T-cell (primary cell): ENCODE measurements around the gene COTL1. TPM values are rescaled to one million over a fixed set of nuclear protein-coding genes. Genes with fewer than 3 reads are reported as not detected.

Source experiments
- ATAC-seq, 4 experiments: fragments of 200-7000 bp in 3 of 4; fragments of 150-1000 bp in 1 of 4; cut with Tn5 transposase; replicated peaks in 1 of 4; 1 replicate in 3 of 4; 2 replicates in 1 of 4; pipeline ENCODE4 v1.10.0; 2021; ENCODE audit warnings: moderate library complexity in 3 of 4, mild to moderate bottlenecking in 2 of 4, moderate number of reproducible peaks in 1 of 4
- CTCF ChIA-PET, 2 donors: fragments of 300-600 bp; sonication (Branson Sonifier 250); formaldehyde crosslinking; loops; one replicate each; lab custom pipeline; 2022; ENCODE audit warnings: antibody characterized with exemption in 2 of 2; lab: Charles Lee
- POLR2A ChIA-PET, 2 donors: fragments of 300-600 bp; sonication (Branson Sonifier 250); formaldehyde crosslinking; loops; one replicate each; lab custom pipeline; 2022; ENCODE audit warnings: antibody characterized with exemption in 2 of 2; lab: Charles Lee
- DNase-seq, 35 experiments: peaks; one replicate each; pipeline versions ENCODE4 v3.0.0 to v3.0.0-alpha.2; 2013 to 2023
- H3K27ac ChIP-seq: one replicate; pipeline ENCODE4 v1.5.1; 2013; ENCODE audit warnings: low read length
- H3K27me3 ChIP-seq, 2 experiments: replicated peaks in 1 of 2; 1 replicate in 1 of 2; 2 replicates in 1 of 2; pipeline versions ENCODE4 v1.6.1 to v1.7.0; 2013; ENCODE audit warnings: low read length in 1 of 2, mixed read lengths in 1 of 2; ENCODE audit not compliant: control insufficient read depth in 2 of 2, insufficient read depth in 2 of 2; ENCODE audit errors: extremely low read depth in 1 of 2
- H3K36me3 ChIP-seq, 2 donors: 1 replicate in 1 of 2; 2 replicates in 1 of 2; pipeline versions ENCODE4 v1.6.1 to v1.7.0; 2013; ENCODE audit warnings: low read length in 1 of 2; ENCODE audit not compliant: control insufficient read depth in 2 of 2, insufficient read depth in 1 of 2; ENCODE audit errors: extremely low read depth in 1 of 2
- H3K4me1 ChIP-seq, 2 experiments: 1 replicate in 1 of 2; 2 replicates in 1 of 2; pipeline versions ENCODE4 v1.6.1 to v1.7.0; 2013; ENCODE audit warnings: low read length in 2 of 2, mixed read lengths in 1 of 2; ENCODE audit not compliant: insufficient read depth in 2 of 2, control insufficient read depth in 1 of 2; ENCODE audit errors: extremely low read depth in 1 of 2
- H3K4me3 ChIP-seq, 2 donors: 1 replicate in 1 of 2; 2 replicates in 1 of 2; pipeline versions ENCODE4 v1.5.1 to v1.7.0; 2013; ENCODE audit warnings: mild to moderate bottlenecking in 2 of 2, low read length in 1 of 2, moderate library complexity in 1 of 2; ENCODE audit not compliant: control insufficient read depth in 1 of 2; ENCODE audit errors: extremely low read depth in 1 of 2
- H3K9me3 ChIP-seq: 2 replicates; pipeline ENCODE4 v1.7.0; 2013
- H3K27ac Mint-ChIP-seq, 2 donors: one replicate each; pipeline ENCODE4 v1.8.0; 2020 to 2021; ENCODE audit warnings: mild to moderate bottlenecking in 2 of 2, mixed read lengths in 2 of 2
- H3K27me3 Mint-ChIP-seq, 2 donors: one replicate each; pipeline ENCODE4 v1.8.0; 2021 to 2022; ENCODE audit warnings: mixed read lengths in 2 of 2
- H3K36me3 Mint-ChIP-seq: one replicate; pipeline ENCODE4 v1.8.0; 2021; ENCODE audit warnings: mixed read lengths
- H3K4me1 Mint-ChIP-seq, 3 donors: one replicate each; pipeline ENCODE4 v1.8.0; 2020 to 2022; ENCODE audit warnings: mixed read lengths in 3 of 3, mild to moderate bottlenecking in 1 of 3
- H3K4me3 Mint-ChIP-seq, 3 donors: one replicate each; pipeline ENCODE4 v1.8.0; 2020 to 2022; ENCODE audit warnings: mild to moderate bottlenecking in 3 of 3, mixed read lengths in 3 of 3, moderate library complexity in 3 of 3
- H3K9me3 Mint-ChIP-seq, 3 donors: one replicate each; pipeline ENCODE4 v1.8.0; 2020 to 2022; ENCODE audit warnings: mixed read lengths in 3 of 3
- WGBS: methylation state at CpG from one replicate; pipeline ENCODE4 v1.1.5; 2013; ENCODE audit warnings: missing lambda C conversion rate; ENCODE audit not compliant: insufficient coverage; 5-methylcytosine and 5-hydroxymethylcytosine counted together
- total RNA-seq, 35 experiments: library from RNA in 6 of 35; stranded (reverse) in 6 of 35; fragments of 120-200 nt in 1 of 35; gene quantifications; one replicate each; pipeline versions ENCODE4 v1.2.1 to v1.2.4 and lab custom pipeline; 2013 to 2026

Gene COTL1
- total RNA-seq, 5 donors from 2014 or later (not counting 1 experiment from before 2014, with no cell fraction given), result 205 to 265 (median 221) TPM

DNA sequence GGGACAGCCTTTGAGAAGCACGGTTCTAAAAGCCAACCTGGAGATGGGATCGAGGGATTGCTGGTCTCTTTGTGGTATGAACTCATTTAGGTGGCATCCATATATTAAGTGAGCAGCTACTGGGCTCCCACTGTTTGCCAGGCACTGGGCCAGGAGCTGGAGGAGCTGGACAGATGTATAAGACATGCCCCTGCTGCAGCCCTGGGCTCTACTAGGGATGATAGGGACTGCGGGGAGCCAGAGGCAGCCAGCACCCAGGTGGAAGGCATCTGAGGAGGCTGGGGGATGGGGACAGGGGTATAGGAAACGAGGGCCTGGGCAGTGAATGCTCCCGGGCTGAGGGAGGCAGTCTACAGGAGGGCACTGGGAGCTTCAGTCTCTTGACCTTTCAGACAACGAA, 60.4 kb downstream of the COTL1 start:
- ChIA-PET POLR2A (no interaction called here), CTCF (no interaction called here)
- 92% methylated on average over 5 of the region's 6 CpGs for WGBS
- H3K36me3 Mint-ChIP-seq, result no peaks in the 10 kb centered on the region
- no peak overlapping the region for H3K27ac ChIP-seq
- peak overlapping the region in 1 of 2 donors; percentile 14 for H3K27ac Mint-ChIP-seq
- peaks cover 0 to 3% of the 10 kb centered on the region in 2 donors for H3K36me3 ChIP-seq
- ATAC-seq (no peak), DNase-seq (no peak)
- no peaks in the 10 kb centered on the region for H3K9me3 Mint-ChIP-seq
- H3K27me3 Mint-ChIP-seq, result no peaks in the 10 kb centered on the region
- peaks cover 22 to 36% of the 10 kb centered on the region in 2 experiments for H3K4me1 ChIP-seq
- no peaks in the 10 kb centered on the region for H3K9me3 ChIP-seq
- no peak overlapping the region for H3K4me3 Mint-ChIP-seq
- H3K4me1 Mint-ChIP-seq, result peaks cover 34 to 41% (median 34%) of the 10 kb centered on the region in 3 donors
- no peaks in the 10 kb centered on the region for H3K27me3 ChIP-seq
- no peak overlapping the region for H3K4me3 ChIP-seq

- ChIA-PET POLR2A (no interaction called here), CTCF (interaction anchor here in 1 of 2 donors (0.6 kb wide), 1 partner anchor 51 kb away, joined by 7 read pairs; no protein-coding TSS in a partner anchor)
- H3K9me3 ChIP-seq, result no peaks in the 10 kb centered on the region
- peaks cover 26 to 41% of the 10 kb centered on the region in 2 experiments for H3K4me1 ChIP-seq
- Mint-ChIP-seq H3K27ac (no peak overlapping the region), H3K27me3 (no peaks in the 10 kb centered on the region), H3K4me1 (peaks cover 38 to 45% (median 39%) of the 10 kb centered on the region in 3 donors), H3K9me3 (no peaks in the 10 kb centered on the region), H3K36me3 (no peaks in the 10 kb centered on the region), H3K4me3 (no peak overlapping the region)
- H3K27ac ChIP-seq, result no peak overlapping the region
- no peaks in the 10 kb centered on the region for H3K27me3 ChIP-seq
- no CpG with 5 or more reads among the region's 6 CpGs for WGBS
- peaks cover 0 to 2% of the 10 kb centered on the region in 2 donors for H3K36me3 ChIP-seq
- DNase-seq, result no peak
- ATAC-seq, result no peak
- no peak overlapping the region for H3K4me3 ChIP-seq
These were observed 60.8 kb downstream of the COTL1 start for GRCh38 chr16:84557059-84557458.

GRCh38 chr16:84555418-84556196, 62.3 kb downstream of the COTL1 start:
- POLR2A ChIA-PET, result no interaction called here
- Histone ChIP-seq H3K27me3 (no peaks in the 10 kb centered on the region), H3K4me1 (peaks cover 35 to 51% of the 10 kb centered on the region in 2 experiments), H3K36me3 (no peaks in the 10 kb centered on the region), H3K4me3 (no peak overlapping the region), H3K27ac (no peak overlapping the region), H3K9me3 (no peaks in the 10 kb centered on the region)
- Mint-ChIP-seq H3K9me3 (no peaks in the 10 kb centered on the region), H3K27me3 (no peaks in the 10 kb centered on the region), H3K27ac (peak overlapping the region; percentile 31 to 76), H3K4me1 (peaks cover 44 to 52% (median 45%) of the 10 kb centered on the region in 3 donors), H3K36me3 (no peaks in the 10 kb centered on the region), H3K4me3 (no peak overlapping the region)
- peak in 2 of 35 experiments; percentile 10 to 39 for DNase-seq
- 91% methylated on average over 7 of the region's 19 CpGs for WGBS
- CTCF ChIA-PET, result interaction anchor here (0.6 to 1.3 kb wide), 2 partner anchors 12 to 45 kb away, joined by 3 to 6 read pairs; no protein-coding TSS in a partner anchor
- peak in 1 of 4 experiments; percentile 28 for ATAC-seq

- H3K27me3 ChIP-seq, result no peaks in the 10 kb centered on the region
- ChIA-PET CTCF (interaction anchor here (1.2 to 1.3 kb wide), 3 partner anchors 42 to 44 kb away, joined by 3 to 6 read pairs (median 4); no protein-coding TSS in a partner anchor), POLR2A (interaction anchor here in 1 of 2 donors (0.9 kb wide), 1 partner anchor 41 kb away, joined by 12 read pairs; no protein-coding TSS in a partner anchor)
- no peak for DNase-seq
- ATAC-seq, result no peak
- H3K36me3 ChIP-seq, result no peaks in the 10 kb centered on the region
- 81% methylated on average over 7 of the region's 11 CpGs for WGBS
- H3K27ac ChIP-seq, result peak overlapping the region; percentile 48
- H3K27ac Mint-ChIP-seq, result peak overlapping the region; percentile 97 to 100
- H3K27me3 Mint-ChIP-seq, result no peaks in the 10 kb centered on the region
- peaks cover 53 to 54% (median 53%) of the 10 kb centered on the region in 3 donors for H3K4me1 Mint-ChIP-seq
- peaks cover 44 to 59% of the 10 kb centered on the region in 2 experiments for H3K4me1 ChIP-seq
- H3K4me3 ChIP-seq, result no peak overlapping the region
- H3K36me3 Mint-ChIP-seq, result no peaks in the 10 kb centered on the region
- no peaks in the 10 kb centered on the region for H3K9me3 ChIP-seq
- no peaks in the 10 kb centered on the region for H3K9me3 Mint-ChIP-seq
- H3K4me3 Mint-ChIP-seq, result peak overlapping the region in 1 of 3 donors; percentile 91
These were observed 63.1 kb downstream of the COTL1 start for GRCh38 chr16:84554627-84555328.

DNA sequence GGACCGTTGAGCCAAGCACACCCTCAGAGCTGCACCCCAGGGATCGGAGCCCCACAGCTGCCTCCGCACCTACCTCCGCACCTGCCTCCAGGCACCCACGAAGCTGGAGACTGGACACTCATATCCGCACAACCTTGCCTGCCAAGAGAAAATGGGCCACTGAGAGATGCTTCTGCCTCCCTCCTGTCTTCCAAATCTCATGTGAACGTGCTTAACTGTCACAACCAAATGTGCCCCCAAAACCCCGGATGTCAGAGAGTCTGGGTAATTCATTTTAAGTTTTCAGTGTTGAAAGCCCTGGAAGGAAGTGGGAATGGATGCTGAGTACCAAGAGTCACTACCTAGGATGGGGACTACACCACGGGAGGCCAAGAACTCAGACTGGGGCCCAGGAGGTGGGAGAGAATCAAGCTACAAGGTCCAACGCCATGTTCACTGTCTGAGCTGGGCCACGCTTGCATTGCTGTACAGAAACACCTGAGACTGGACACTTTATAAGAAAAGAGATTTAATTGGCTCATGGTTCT, 63.9 kb downstream of the COTL1 start:
- H3K4me3 ChIP-seq, result peak overlapping the region; percentile 43 to 53
- H3K4me1 ChIP-seq, result peaks cover 47 to 65% of the 10 kb centered on the region in 2 experiments
- peaks cover 60 to 63% (median 60%) of the 10 kb centered on the region in 3 donors for H3K4me1 Mint-ChIP-seq
- no peaks in the 10 kb centered on the region for H3K9me3 ChIP-seq
- no peaks in the 10 kb centered on the region for H3K36me3 Mint-ChIP-seq
- POLR2A ChIA-PET, result interaction anchor here in 1 of 2 donors (0.9 kb wide), 1 partner anchor 40 kb away, joined by 12 read pairs; no protein-coding TSS in a partner anchor
- H3K27ac Mint-ChIP-seq, result peak overlapping the region; percentile 97 to 100
- DNase-seq (peak in 33 of 35 experiments; percentile 15 to 78 (median 57)), ATAC-seq (peak; percentile 62 to 78 (median 67))
- H3K27me3 Mint-ChIP-seq, result no peaks in the 10 kb centered on the region
- H3K36me3 ChIP-seq, result no peaks in the 10 kb centered on the region
- 66% methylated on average over 9 of the region's 11 CpGs for WGBS
- CTCF ChIA-PET, result interaction anchor here (0.6 to 1.3 kb wide), 3 partner anchors 41 to 453 kb away, joined by 3 to 11 read pairs (median 4); no protein-coding TSS in a partner anchor
- H3K27ac ChIP-seq, result peak overlapping the region; percentile 48
- no peaks in the 10 kb centered on the region for H3K9me3 Mint-ChIP-seq
- no peaks in the 10 kb centered on the region for H3K27me3 ChIP-seq
- peak overlapping the region; percentile 82 to 91 (median 84) for H3K4me3 Mint-ChIP-seq
